GM21528 (cell line): Measurements from ENCODE around the gene LSM12.
"Not testable (repeated sequence)": the region's sequence is repeated elsewhere in the genome, so short reads cannot be mapped to it uniquely, and the experiment has no call there.

Experiments used
- ATAC-seq: cut with Tn5 transposase; IDR thresholded peaks from one replicate; pipeline ENCODE4 v1.9.1; 2021; ENCODE audit warnings: mild to moderate bottlenecking, moderate library complexity; ENCODE audit not compliant: unreplicated experiment, low FRiP score

Gene LSM12

GRCh38 chr17:44045486-44045885 lies 21.0 kb downstream of the LSM12 start:
- ATAC-seq, result no peak

DNA sequence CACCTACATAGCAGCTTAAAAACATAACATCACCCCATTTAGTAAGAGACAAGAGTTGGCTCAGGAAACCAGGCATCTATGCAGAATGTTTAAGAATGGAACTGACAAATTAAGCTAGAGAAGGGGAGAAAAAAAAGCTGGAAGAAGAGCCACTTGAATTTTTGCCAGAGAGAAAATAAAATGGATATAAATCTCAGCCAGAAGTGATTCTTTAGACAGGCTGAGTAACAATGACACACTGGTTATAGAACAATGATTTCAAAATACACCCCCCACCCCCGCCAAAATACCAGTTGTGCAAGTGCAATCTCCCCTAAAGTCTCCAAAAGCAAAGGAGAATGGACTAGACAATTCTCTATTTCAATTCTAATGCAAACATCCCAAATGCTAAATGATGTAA lies 22.4 kb downstream of the LSM12 start:
- ATAC-seq, result no peak

DNA sequence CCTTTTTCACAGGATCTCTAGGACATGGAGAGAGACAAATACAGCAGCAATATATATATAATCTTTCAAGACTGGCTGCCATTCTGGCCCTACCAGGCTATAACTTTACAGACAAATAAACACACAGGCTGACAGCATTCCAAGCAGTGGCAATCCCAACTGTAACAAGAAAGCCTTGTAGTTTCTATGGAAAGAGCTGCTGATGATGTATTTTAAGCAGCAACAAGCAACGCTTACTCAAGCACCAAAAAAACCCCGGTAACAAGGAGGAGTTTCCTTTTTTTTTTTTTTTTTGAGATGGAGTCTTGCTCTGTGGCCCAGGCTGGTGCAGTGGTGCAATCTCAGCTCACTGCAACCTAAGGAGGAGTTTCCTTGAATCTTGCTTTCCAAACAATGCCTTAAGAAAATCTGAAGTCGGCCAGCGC lies 23.2 kb downstream of the LSM12 start:
- no peak for ATAC-seq

- ATAC-seq, result no peak
Observed at GRCh38 chr17:44039829-44040635, 26.4 kb downstream of the LSM12 start.

- ATAC-seq, result no peak
Observed at GRCh38 chr17:44038604-44039011, 27.9 kb downstream of the LSM12 start.

DNA sequence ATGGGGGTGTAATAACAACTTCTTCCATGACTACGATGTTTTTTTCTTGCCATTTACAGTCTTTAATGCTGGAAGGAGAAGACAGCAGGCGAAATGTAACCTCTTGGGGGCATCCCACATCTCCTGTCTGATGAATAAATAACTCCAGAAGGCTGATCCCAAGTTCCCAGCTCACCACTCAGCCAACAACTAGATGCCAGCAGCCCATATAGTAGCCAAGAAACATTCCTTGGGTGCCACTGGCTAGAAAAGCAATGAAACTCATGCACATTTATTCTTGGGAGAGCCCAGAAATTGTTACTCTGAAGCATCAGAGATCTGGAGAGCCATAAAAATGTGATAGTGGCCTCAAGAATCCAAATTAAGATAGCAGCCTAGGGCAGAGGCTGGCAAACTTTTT lies 29.0 kb downstream of the LSM12 start:
- ATAC-seq, result no peak

- not testable (repeated sequence) for ATAC-seq
Observed at GRCh38 chr17:44034688-44035087, 31.8 kb downstream of the LSM12 start.

DNA sequence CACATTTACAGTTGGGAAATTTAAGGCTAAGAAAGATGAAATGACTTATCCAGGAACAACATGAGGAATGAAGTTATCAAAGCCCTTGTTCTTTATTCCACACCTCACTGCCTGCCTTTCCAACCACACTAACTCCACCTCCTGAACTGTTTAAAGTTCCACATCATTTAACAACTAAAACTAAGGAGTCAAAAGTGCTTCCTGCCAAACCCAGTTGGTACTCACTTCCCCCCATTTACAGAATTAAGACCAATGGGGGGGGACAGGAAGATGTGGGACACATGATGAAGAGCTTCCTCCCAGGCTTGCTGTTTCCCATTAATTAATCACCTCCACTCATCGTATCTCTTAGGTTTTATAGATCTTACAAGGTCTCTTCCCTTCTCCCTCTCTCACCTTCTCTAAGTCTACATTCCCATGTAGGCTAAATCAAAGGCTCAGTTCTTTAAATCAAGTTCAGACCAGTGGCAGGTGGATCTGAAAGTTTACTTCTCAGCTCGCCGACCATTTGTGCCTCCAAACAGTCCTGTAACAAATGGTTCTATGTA lies 32.5 kb downstream of the LSM12 start:
- no peak for ATAC-seq

DNA sequence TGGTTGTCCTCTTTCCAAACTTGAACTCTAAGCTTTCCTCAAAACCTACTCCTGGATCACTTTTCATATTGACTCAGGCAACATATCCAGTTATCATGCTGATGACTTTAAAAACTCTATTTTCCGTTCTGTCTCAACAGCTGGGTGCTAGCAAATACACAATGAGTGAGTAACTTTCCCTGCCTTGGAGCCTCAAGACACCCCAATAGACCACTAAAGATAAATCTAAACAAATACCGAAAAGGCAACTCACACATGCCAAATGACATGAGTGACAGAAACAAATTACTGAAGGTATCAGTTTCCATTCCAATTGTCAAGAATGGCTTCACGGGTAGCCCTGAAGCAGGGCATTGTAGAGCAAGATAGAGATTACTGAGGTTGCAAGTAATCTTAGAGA lies 36.0 kb downstream of the LSM12 start:
- no peak for ATAC-seq

DNA sequence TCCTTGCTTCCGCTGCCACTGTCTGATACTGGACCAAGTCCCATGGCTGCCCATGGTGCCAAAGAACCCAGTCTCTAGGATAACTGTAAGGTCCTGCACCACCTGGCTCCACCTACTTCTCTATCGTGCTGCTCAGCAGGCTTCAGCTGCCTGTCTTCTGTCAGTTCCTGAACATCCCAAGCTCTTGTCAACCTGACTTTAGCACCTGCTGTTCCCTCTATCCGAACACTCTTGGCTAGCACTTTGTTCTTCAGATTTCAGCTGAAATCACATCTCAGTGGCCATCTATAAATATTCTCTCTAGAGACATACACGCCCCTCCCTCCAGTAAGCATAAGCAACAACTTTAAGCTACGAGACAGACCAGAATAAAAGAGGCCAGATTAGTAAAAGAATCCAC lies 36.7 kb downstream of the LSM12 start:
- ATAC-seq, result no peak

GRCh38 chr17:44024853-44025252 lies 41.6 kb downstream of the LSM12 start:
- ATAC-seq, result no peak

GRCh38 chr17:44024271-44024663 lies 42.2 kb downstream of the LSM12 start:
- no peak for ATAC-seq

GRCh38 chr17:44023545-44024270 lies 42.8 kb downstream of the LSM12 start:
- ATAC-seq, result no peak

- no peak for ATAC-seq
Observed at GRCh38 chr17:44022246-44022645, 44.2 kb downstream of the LSM12 start.

DNA sequence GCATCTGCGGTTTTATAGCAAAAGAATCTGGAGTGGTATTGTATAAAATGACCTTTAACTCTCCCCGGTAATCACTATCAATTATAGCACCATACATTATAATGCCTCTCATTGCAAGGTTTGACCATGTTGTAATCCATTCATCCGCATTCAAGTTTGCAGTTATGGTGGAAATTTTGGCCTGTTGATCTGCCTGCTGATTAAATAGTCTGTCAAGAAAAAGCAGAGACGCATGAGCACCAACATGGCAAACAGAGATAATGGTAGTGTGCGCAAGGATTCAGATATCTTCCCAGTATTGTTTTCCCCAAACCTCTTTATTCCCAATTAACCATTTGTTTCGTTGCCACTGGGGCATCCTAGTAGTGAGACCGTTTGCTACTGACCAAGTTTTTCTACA lies 45.2 kb downstream of the LSM12 start:
- not testable (repeated sequence) for ATAC-seq

DNA sequence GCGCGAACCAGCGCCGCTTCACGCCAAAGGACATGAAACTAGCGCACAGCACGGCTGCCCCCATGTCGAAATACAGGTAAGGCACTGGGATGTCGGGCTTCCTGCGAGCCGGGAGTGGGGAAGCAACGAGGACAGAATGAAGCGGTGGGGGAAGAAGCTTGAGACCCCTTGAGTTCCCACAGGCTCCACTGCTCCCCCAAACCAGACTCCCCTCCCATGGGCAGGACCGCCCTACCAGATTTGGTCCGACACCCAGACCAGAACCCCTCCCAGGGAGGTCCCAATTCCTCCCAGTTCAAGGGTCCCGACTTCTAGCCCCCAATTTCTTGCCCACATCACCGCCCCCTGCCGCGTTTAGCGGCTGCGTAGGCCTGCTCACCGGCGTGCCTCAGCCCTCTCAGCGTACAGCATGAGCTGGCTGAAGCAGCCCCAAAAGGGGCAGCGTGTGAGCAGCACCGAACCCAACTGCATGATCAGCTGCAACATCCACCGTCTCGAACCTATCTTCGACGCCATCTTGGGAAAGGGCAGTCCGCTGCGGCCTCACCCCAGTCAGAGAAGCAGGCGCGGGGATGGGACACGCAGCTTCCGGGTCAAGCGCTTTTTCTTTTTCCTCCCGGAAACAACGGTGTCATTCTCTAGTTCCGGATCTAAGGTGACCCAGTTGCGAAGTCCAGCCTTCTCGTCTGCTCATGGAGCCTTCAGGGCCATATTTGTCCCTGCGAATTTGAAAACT lies 51.9 kb downstream of the LSM12 start, which contains the start of gene TMEM101:
TSS of gene TMEM101 (minus strand) at position 527 of the 736 bp plus-strand sequence. CDS start at position 516, 11 bp downstream.
- ATAC-seq, result peak; percentile 70

- ATAC-seq, result no peak
Observed at GRCh38 chr17:44014133-44014436, 52.4 kb downstream of the LSM12 start.

DNA sequence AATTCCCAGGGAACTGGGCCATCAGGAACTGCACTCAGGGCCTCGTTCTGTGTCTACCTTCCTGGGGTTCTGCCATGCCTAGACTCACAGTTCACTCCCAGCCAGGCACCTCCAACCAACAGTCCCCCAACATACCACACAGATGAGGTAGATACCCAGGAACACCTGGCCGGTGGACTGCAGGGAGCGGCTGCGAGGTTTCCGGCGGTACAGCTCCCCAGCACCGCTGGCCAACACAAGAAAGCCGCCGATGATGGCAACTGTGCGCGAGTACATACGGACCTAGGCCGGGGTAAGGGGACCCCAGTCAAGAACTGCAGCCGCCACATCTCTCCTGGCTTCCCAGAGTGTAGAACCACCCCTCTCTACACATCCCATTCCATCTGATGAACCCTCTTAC lies 53.6 kb downstream of the LSM12 start:
- ATAC-seq, result no peak

DNA sequence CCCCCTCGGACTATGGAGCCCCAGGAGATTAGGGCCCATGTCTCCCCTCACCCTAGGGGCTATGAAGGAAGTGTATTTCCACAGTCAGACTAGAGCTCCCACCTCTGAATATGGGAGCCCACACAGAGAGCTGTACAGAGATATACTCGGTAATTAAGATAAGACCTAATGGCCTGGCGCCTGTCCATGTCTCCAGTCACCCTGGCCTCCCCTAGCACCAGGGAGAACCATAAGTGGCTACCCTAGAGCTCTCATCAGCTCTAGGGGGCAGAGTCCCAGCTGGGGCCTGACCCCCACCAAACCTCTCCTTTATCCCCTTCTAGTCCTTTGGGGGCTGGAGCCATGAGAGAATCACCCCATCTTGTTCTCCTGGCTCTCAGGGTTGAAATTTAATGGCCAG lies 54.1 kb downstream of the LSM12 start:
- no peak for ATAC-seq

DNA sequence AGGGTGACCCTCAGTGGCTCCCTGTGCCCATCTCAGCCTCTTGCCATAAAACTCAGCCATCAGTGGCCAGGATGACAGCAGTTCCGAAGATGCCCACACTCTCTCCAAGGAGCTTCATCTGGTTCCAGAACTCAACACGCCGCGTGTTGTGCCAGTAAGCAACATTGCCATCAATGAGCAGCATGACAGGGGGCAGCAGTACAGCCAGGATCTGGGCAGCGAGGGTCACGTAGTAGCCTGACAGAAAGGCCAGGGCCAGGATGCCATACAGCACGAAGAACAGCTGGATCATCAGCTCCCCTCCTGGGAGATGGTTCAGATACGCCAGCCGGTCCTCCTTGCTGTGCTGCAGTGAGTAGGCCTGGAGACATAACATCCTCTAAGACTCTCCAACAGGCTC lies 54.6 kb downstream of the LSM12 start:
- ATAC-seq, result no peak
